Stimulated activated CD8-positive, alpha-beta memory T cell treated with anti-CD3 and anti-CD28 coated beads, Interleukin-4, amount 100 ng/mL, for 24 hours (primary cell): Measurements from ENCODE around the gene TERB2.
"Not testable (repeated sequence)": the region's sequence is repeated elsewhere in the genome, so short reads cannot be mapped to it uniquely, and the experiment has no call there.

ENCODE experiments used
- DNase-seq: peaks from one replicate; pipeline ENCODE4 v3.0.0-alpha.2; 2020; ENCODE audit warnings: low read depth

TERB2 gene

GRCh38 chr15:45003731-45004410, 47.4 kb downstream of the TERB2 start:
- not testable (repeated sequence) for DNase-seq

- not testable (repeated sequence) for DNase-seq
These were observed 48.2 kb downstream of the TERB2 start for GRCh38 chr15:45004590-45005175.

GRCh38 chr15:45009046-45009445, 52.6 kb downstream of the TERB2 start:
- DNase-seq, result no peak

GRCh38 chr15:45015114-45015513, 58.6 kb downstream of the TERB2 start:
- DNase-seq, result not testable (repeated sequence)

GRCh38 chr15:45020222-45020900, 63.9 kb downstream of the TERB2 start:
- not testable (repeated sequence) for DNase-seq

GRCh38 chr15:45020901-45021259, 64.4 kb downstream of the TERB2 start:
- DNase-seq, result not testable (repeated sequence)

- DNase-seq, result no peak
These were observed 64.9 kb downstream of the TERB2 start for GRCh38 chr15:45021348-45021747.

- peak; percentile 91 for DNase-seq
These were observed 66.6 kb downstream of the TERB2 start, which contains the start of gene SORD for GRCh38 chr15:45022871-45023658. TSS of gene SORD (plus strand) at chr15:45023195. CDS start at chr15:45023284, 89 bp downstream.

GRCh38 chr15:45023659-45024225, 67.3 kb downstream of the TERB2 start:
- no peak for DNase-seq

- not testable (repeated sequence) for DNase-seq
These were observed 68.2 kb downstream of the TERB2 start for GRCh38 chr15:45024649-45025048.

GRCh38 chr15:45025627-45026026, 69.1 kb downstream of the TERB2 start:
- not testable (repeated sequence) for DNase-seq

GRCh38 chr15:45026651-45027190, 70.2 kb downstream of the TERB2 start:
- no peak for DNase-seq

GRCh38 chr15:45027220-45027619, 70.7 kb downstream of the TERB2 start:
- no peak for DNase-seq
